Measurements from ENCODE around the gene ACOXL. TPM values are rescaled to one million over a fixed set of nuclear protein-coding genes. Genes with fewer than 3 reads are reported as not detected.

The ACOXL gene
- total and polyA plus RNA-seq, 9 of the 15 experiments (the other 6 are each of a cell fraction or from before 2014, with no cell fraction given), result 0.31 to 0.56 TPM; not detected in 7

DNA sequence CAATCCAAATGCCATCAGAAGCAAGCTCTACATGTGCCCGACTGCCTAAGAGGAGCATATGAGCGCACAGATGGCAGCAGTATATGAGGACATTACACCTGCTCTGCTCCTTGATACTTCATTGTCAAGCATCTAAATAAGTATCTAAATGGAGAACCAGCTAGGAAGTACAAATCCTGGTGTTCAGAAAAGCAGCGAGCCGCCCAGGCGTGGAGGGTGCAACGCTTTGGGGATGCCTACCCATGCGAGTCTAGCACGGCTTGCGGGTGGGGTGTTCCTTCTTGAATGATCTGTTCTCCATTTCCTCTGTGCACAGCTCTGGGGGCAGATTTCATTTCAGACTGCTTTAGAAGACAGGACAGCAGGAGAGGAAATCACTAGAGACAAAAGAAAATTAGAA lies 325.3 kb downstream of the ACOXL start:
- FAIRE-seq (no peak), ATAC-seq (no peak), DNase-seq (ENCODE audit: extremely low read depth in 1 of 4, low spot score in 3 of 4) (no peak)
- BruUV-seq (replicated peaks), result no TSS peak
- Histone ChIP-seq H3K4me1 (replicated peaks in 1 of 2; ENCODE audit: control insufficient read depth in 2 of 2, insufficient read depth in 2 of 2, low read length in 2 of 2) (no peaks in the 10 kb centered on the region), H3K4me2 (ENCODE audit: insufficient read depth, low read length) (no peak overlapping the region), H3K4me3 (no peak overlapping the region), H3K9me3 (replicated peaks; ENCODE audit: control insufficient read depth, insufficient read depth, low read depth, low read length) (no peaks in the 10 kb centered on the region), H3K79me2 (ENCODE audit: control insufficient read depth, insufficient read depth, low read length) (no peaks in the 10 kb centered on the region), H3K36me3 (ENCODE audit: control insufficient read depth, insufficient read depth, low read length) (no peaks in the 10 kb centered on the region), H3K27ac (ENCODE audit: extremely low read depth, low read depth, low read length) (no peak overlapping the region), H3K27me3 (ENCODE audit: control insufficient read depth in 2 of 2, insufficient read depth in 2 of 2, low read length in 2 of 2) (peaks cover 3 to 29% of the 10 kb centered on the region in 2 experiments; a peak in 4 of 5 replicates), H3K9me1 (ENCODE audit: control insufficient read depth, insufficient read depth, low read length) (no peaks in the 10 kb centered on the region), H2AFZ (ENCODE audit: low read depth, low read length) (no peak overlapping the region), H3K9ac (ENCODE audit: insufficient read depth in 1 of 2, low read depth in 2 of 2, low read length in 2 of 2) (no peak overlapping the region), H4K20me1 (replicated peaks; ENCODE audit: control insufficient read depth, insufficient read depth, low read length) (no peaks in the 10 kb centered on the region)
- 1% methylated on average over 9 of the region's 9 CpGs for WGBS (ENCODE audit: insufficient coverage, low coverage, missing lambda C conversion rate)
- TF ChIP-seq SREBF1 (IDR thresholded peaks at IDR 0.05; ENCODE audit: borderline replicate concordance, low read depth, low read length), result no peak
- TF ChIP-seq HMG20B (CRISPR knock-in tag; IDR thresholded peaks at IDR 0.05), result no peak
- TF ChIP-seq, protein P1, sequence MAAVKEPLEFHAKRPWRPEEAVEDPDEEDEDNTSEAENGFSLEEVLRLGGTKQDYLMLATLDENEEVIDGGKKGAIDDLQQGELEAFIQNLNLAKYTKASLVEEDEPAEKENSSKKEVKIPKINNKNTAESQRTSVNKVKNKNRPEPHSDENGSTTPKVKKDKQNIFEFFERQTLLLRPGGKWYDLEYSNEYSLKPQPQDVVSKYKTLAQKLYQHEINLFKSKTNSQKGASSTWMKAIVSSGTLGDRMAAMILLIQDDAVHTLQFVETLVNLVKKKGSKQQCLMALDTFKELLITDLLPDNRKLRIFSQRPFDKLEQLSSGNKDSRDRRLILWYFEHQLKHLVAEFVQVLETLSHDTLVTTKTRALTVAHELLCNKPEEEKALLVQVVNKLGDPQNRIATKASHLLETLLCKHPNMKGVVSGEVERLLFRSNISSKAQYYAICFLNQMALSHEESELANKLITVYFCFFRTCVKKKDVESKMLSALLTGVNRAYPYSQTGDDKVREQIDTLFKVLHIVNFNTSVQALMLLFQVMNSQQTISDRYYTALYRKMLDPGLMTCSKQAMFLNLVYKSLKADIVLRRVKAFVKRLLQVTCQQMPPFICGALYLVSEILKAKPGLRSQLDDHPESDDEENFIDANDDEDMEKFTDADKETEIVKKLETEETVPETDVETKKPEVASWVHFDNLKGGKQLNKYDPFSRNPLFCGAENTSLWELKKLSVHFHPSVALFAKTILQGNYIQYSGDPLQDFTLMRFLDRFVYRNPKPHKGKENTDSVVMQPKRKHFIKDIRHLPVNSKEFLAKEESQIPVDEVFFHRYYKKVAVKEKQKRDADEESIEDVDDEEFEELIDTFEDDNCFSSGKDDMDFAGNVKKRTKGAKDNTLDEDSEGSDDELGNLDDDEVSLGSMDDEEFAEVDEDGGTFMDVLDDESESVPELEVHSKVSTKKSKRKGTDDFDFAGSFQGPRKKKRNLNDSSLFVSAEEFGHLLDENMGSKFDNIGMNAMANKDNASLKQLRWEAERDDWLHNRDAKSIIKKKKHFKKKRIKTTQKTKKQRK (IDR thresholded peaks at IDR 0.05; ENCODE audit: borderline replicate concordance, low read depth, low read length), result no peak
- TF ChIP-seq, protein P2, sequence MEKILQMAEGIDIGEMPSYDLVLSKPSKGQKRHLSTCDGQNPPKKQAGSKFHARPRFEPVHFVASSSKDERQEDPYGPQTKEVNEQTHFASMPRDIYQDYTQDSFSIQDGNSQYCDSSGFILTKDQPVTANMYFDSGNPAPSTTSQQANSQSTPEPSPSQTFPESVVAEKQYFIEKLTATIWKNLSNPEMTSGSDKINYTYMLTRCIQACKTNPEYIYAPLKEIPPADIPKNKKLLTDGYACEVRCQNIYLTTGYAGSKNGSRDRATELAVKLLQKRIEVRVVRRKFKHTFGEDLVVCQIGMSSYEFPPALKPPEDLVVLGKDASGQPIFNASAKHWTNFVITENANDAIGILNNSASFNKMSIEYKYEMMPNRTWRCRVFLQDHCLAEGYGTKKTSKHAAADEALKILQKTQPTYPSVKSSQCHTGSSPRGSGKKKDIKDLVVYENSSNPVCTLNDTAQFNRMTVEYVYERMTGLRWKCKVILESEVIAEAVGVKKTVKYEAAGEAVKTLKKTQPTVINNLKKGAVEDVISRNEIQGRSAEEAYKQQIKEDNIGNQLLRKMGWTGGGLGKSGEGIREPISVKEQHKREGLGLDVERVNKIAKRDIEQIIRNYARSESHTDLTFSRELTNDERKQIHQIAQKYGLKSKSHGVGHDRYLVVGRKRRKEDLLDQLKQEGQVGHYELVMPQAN (IDR thresholded peaks at IDR 0.05; ENCODE audit: borderline replicate concordance), result no peak
- no peak for TF ChIP-seq ZNF3 (CRISPR knock-in tag; IDR thresholded peaks at IDR 0.05)
- no peak for TF ChIP-seq U2AF2 (optimal IDR thresholded peaks at IDR 0.05; ENCODE audit: low read depth, low read length)
- no peak for TF ChIP-seq SMARCA5 (IDR thresholded peaks at IDR 0.05)
- TF ChIP-seq KLF13 (tag; IDR thresholded peaks at IDR 0.05; ENCODE audit: borderline replicate concordance, low read depth), result no peak
- no peak for TF ChIP-seq ZNF699 (CRISPR knock-in tag; IDR thresholded peaks at IDR 0.05; ENCODE audit: insufficient replicate concordance)
- no peak for TF ChIP-seq NEUROD1 (IDR thresholded peaks at IDR 0.05; ENCODE audit: borderline replicate concordance, low read depth, low read length, partially characterized antibody)
- ChIA-PET POLR2A (interaction anchor here (1.0 to 1.4 kb wide), 3 partner anchors 10 to 14 kb away, joined by 3 to 10 read pairs (median 7); no protein-coding TSS in a partner anchor), CTCF (ENCODE audit: low intra/inter-chr PET ratio) (no interaction called here)
- intact Hi-C loops (cut with micrococcal nuclease) (no loop called here), in situ Hi-C loops (cut with MboI) (no loop called here)

All from K562 (cell line).